HG02642 (cell line): ENCODE measurements around the gene NDUFA6.

ENCODE experiments used
- ATAC-seq: cut with Tn5 transposase; IDR thresholded peaks from one replicate; pipeline ENCODE4 v1.9.1; 2021; ENCODE audit warnings: mild to moderate bottlenecking; ENCODE audit not compliant: unreplicated experiment, poor library complexity

Gene NDUFA6

GRCh38 chr22:42039271-42039670, 51.3 kb downstream of the NDUFA6 start:
- ATAC-seq = no peak
